Vagina (tissue), 2 donors: ENCODE data around the gene HPDL.

Experiments
- POLR2A ChIP-seq, 2 donors: fragments of 450-650 bp; IDR thresholded peaks; one replicate each; pipeline ENCODE4 v1.6.1; 2017; ENCODE audit warnings: antibody characterized with exemption in 2 of 2, mild to moderate bottlenecking in 2 of 2, moderate library complexity in 2 of 2
- POLR2AphosphoS5 ChIP-seq, 2 donors: sonication (generic); formaldehyde crosslinking; IDR thresholded peaks; one replicate each; pipeline ENCODE4 v1.9.0; 2017; ENCODE audit warnings: antibody characterized with exemption in 2 of 2, mild to moderate bottlenecking in 2 of 2, low read depth in 1 of 2; ENCODE audit not compliant: insufficient read depth in 1 of 2
- TF ChIP-seq, protein P1 (sequence below), 3 experiments: fragments of 450-650 bp in 2 of 3; fragments of 200-600 bp in 1 of 3; sonication (generic) in 1 of 3; IDR thresholded peaks; one replicate each; pipeline ENCODE4 v1.5.1; 2017 to 2019; ENCODE audit warnings: antibody characterized with exemption in 3 of 3, mild to moderate bottlenecking in 2 of 3, moderate library complexity in 2 of 3

- TF ChIP-seq, protein P1, sequence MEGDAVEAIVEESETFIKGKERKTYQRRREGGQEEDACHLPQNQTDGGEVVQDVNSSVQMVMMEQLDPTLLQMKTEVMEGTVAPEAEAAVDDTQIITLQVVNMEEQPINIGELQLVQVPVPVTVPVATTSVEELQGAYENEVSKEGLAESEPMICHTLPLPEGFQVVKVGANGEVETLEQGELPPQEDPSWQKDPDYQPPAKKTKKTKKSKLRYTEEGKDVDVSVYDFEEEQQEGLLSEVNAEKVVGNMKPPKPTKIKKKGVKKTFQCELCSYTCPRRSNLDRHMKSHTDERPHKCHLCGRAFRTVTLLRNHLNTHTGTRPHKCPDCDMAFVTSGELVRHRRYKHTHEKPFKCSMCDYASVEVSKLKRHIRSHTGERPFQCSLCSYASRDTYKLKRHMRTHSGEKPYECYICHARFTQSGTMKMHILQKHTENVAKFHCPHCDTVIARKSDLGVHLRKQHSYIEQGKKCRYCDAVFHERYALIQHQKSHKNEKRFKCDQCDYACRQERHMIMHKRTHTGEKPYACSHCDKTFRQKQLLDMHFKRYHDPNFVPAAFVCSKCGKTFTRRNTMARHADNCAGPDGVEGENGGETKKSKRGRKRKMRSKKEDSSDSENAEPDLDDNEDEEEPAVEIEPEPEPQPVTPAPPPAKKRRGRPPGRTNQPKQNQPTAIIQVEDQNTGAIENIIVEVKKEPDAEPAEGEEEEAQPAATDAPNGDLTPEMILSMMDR (IDR thresholded peaks at IDR 0.05): no peak
- TF ChIP-seq POLR2A (IDR thresholded peaks at IDR 0.05) (no peak), POLR2AphosphoS5 (IDR thresholded peaks at IDR 0.05; ENCODE audit: insufficient read depth in 1 of 2, low read depth in 1 of 2) (no peak)
Observed at GRCh38 chr1:45314266-45314665, 12.4 kb upstream of the HPDL start.
